GM12864 (cell line): Measurements from ENCODE around the gene CCDC40.
A peak's percentile ranks its signal among the peaks of the same experiment; 100 is the strongest.

Experiments
- DNase-seq: peaks from one replicate; pipeline ENCODE4 v3.0.0-alpha.2; 2011; ENCODE audit warnings: low read depth
- H3K4me3 ChIP-seq: 2 replicates; pipeline ENCODE4 v1.5.1; 2011; ENCODE audit warnings: mild to moderate bottlenecking, low read depth, low read length, control low read depth
- CTCF ChIP-seq: IDR thresholded peaks from 2 replicates; pipeline ENCODE4 v1.5.1; 2011; ENCODE audit warnings: low read depth, mild to moderate bottlenecking, moderate library complexity, low read length, control low read depth, inconsistent platforms; ENCODE audit errors: missing control alignments

CCDC40 gene

GRCh38 chr17:80030730-80031410 lies 5.6 kb upstream of the CCDC40 start:
- TF ChIP-seq CTCF = no peak
- DNase-seq = no peak
- H3K4me3 ChIP-seq = no peak overlapping the region

- no peak for TF ChIP-seq CTCF
- no peak for DNase-seq
- H3K4me3 ChIP-seq = no peak overlapping the region
Measured at GRCh38 chr17:80031691-80032430, 4.6 kb upstream of the CCDC40 start.

- H3K4me3 ChIP-seq = no peak overlapping the region
- no peak for TF ChIP-seq CTCF
- no peak for DNase-seq
Measured at GRCh38 chr17:80032614-80033171, 3.7 kb upstream of the CCDC40 start.

- TF ChIP-seq CTCF = no peak
- DNase-seq = no peak
Measured at GRCh38 chr17:80033840-80034239, 2.6 kb upstream of the CCDC40 start.

GRCh38 chr17:80034791-80035686 lies 1.4 kb upstream of the CCDC40 start:
- no peak for DNase-seq
- H3K4me3 ChIP-seq = peak overlapping the region; percentile 38; the same call in 1 of the 2 replicates
- TF ChIP-seq CTCF = no peak

More at GRCh38 chr17:80033840-80034239, 2.6 kb upstream of the CCDC40 start:
- no peak overlapping the region for H3K4me3 ChIP-seq

GRCh38 chr17:80035687-80035936 lies 830 bp upstream of the CCDC40 start, which contains the start of gene TBC1D16:
Gene TBC1D16 (minus strand): TSS chr17:80035872. CDS start chr17:80013547, 22,325 bp downstream.
- no peak for TF ChIP-seq CTCF
- H3K4me3 ChIP-seq = peak within 1 kb of the TSS; percentile 61
- no peak for DNase-seq
